GM18517 (cell line): ENCODE data around the gene THOC7.

ENCODE experiments used
- ATAC-seq: cut with Tn5 transposase; IDR thresholded peaks from one replicate; pipeline ENCODE4 v1.9.1; 2021; ENCODE audit warnings: mild to moderate bottlenecking, moderate library complexity; ENCODE audit not compliant: unreplicated experiment

THOC7 gene

DNA sequence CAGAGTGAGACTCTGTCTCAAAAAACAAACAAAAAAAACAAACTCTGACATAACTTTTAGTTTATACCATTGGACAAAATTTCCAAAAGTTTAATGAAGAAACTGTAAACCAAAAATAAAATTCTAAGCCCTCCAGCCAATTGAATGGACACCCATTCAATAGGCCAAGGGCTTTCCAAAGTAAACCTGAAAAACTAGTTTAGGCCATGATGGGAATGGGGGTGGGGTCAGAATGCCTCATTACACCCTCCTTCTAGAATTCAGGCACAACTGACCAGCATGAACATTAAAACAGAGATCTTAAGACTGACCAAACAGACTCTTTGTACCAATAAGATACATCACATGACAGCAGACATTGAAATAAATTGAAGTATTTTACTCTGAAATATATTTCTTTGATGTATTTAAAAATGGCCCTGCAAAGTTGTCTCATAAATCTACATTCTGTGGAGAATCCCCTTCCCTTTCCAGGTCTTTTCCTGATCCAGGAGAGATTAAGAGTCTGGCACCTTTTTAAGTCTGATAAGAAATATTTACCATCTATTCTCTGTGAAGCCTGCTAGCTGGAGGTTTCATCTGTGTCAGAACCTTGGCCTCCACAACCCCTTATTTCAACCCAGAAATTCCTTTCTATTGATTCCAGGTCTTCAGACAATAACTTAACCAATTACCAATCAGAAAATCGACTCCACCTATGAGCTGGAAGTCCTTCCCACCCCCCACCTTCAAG, 15.7 kb downstream of the THOC7 start:
- no peak for ATAC-seq

- ATAC-seq, result no peak
Observed at GRCh38 chr3:63845215-63845614, 18.4 kb downstream of the THOC7 start.

- ATAC-seq, result no peak
Observed at GRCh38 chr3:63842127-63842526, 21.5 kb downstream of the THOC7 start.

DNA sequence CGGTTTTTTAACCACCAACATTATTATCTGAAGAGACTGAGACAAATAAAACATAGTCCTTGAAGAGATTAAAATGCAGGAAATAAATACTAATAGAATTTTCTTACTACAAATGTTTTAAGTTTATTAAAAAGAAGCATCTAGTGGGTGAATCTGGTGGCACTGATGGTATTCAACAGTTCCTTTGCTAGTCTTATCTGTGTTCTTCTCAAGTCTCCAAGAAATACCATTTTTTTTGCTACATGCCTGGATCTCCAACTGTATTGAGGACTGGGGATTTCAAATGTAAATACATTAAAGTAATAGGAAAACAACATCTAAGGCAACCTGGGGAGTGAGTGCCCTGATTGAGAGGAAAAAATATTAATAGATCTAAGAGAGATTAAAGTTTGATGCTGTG, 21.9 kb downstream of the THOC7 start:
- no peak for ATAC-seq

DNA sequence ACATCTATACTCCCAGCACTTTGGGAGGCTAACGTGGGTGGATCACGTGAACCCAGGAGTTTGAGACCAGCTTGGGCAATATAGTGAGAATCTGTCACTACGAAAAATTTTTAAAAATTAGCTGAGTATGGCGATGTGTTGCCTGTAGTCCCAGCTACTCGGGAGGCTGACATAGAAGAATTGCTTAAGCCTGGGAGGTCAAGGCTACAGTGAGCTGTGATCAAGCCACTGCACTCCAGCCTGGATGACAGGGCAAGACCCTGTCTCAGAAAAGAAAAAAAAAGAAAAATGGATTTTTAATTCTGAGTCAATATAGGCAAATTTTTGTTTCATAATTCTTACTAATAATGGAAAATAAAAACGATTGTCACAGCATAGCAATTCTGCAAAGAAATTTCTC, 31.2 kb downstream of the THOC7 start:
- no peak for ATAC-seq

GRCh38 chr3:63830526-63830925, 33.1 kb downstream of the THOC7 start:
- no peak for ATAC-seq

DNA sequence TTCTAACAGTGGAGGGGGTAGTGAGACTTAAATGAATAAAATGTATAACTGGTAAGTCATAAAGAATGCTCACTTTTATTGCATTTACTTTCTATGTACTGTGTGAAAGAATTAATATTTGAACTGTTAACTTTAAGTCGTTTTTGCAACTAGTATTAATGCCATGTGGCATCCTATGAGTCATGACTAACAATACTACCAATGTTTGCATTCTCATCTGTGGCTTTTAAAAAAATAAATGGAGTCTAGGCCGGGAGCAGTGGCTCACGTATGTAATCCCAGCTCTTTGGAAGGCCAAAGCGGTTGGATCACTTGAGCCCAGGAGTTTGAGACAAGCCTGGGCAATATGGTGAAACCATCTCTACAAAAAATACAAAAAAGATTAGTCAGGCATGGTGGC, 39.3 kb downstream of the THOC7 start:
- no peak for ATAC-seq

DNA sequence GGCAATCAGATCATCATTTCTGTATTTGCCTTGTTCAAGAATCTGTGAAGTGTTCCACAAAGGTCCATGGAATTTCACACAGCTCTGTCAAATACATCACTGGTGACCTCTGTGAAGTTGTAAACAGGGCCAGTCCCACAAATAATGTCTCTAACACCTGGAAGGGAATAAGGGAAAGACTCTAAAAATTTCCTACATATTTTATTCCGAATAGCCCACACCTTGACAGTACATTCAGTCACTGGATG, 44.5 kb downstream of the THOC7 start, which contains the start of gene C3orf49:
Gene C3orf49 (plus strand): TSS at position 149 of the 248 bp plus-strand sequence. CDS start 173 bp downstream, outside the sequence.
- ATAC-seq, result no peak

- ATAC-seq, result no peak
Observed at GRCh38 chr3:63818282-63819150, 45.1 kb downstream of the THOC7 start.

DNA sequence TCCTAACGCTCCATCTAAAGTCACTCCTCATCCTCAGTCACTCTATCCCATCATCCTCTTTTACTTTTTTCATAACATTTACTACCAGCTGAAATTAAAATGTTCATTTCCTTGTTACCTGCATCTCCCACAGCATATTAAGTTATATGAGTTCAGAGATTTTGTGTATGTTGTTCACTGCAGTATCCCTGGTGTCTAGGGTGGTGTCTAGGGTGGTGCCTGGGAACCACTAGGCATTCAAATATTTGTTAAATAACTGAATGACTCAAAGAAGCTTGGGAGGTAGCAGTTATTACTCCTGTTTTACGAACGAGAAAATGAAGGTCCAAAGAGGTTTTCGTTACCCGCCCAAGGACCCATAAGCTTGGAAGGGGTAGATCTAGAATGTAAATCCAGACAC, 46.4 kb downstream of the THOC7 start:
- no peak for ATAC-seq

GRCh38 chr3:63814237-63814636, 49.4 kb downstream of the THOC7 start:
- no peak for ATAC-seq

GRCh38 chr3:63809607-63810006, 54.0 kb downstream of the THOC7 start:
- no peak for ATAC-seq

DNA sequence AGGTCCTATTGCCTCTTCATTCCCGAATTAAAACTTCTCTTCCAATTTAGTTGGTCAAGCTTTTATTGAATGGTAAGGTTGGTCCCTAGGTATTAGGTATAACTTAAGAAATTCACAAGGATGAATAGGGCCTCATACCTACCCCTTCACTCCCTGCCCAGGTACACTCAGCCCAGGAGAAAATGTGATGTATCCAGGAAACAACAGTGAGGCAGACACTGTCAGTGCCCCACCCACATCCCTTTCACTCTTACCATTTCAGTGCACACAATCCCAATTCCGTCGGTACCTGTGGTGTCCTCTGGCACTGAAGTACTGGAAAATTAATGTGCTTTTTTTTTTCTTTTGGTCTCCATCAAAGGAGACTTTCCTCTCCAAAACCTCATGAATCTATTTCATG, 55.0 kb downstream of the THOC7 start:
- ATAC-seq, result no peak

DNA sequence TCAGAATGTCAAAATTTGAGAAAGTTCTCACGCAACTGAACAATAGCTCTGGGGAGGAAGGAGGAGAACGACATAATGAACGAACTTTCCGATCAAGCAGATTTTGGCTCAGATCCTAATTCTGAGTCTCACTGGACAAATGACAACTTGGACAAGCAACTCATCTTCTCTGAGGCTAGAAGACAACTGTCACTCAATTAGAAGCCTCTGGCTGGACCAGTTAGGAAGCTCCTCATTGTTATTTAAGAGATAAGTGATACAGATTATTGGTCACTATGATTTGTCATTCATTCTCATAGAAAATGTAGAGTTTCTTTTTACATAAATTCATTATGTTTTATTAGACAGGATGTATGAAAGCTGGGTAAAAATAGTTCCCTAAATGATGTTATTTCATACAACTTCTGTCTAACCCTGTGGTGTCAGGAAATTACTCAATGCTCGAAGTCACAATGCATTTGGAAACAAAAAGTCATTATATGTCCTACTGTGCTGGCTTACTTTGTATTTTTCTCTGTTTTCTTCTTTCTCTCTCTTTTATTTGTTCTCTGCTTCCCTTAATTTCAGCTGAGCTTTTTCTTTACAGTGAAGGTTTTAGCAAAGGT, 55.5 kb downstream of the THOC7 start:
- ATAC-seq, result no peak

DNA sequence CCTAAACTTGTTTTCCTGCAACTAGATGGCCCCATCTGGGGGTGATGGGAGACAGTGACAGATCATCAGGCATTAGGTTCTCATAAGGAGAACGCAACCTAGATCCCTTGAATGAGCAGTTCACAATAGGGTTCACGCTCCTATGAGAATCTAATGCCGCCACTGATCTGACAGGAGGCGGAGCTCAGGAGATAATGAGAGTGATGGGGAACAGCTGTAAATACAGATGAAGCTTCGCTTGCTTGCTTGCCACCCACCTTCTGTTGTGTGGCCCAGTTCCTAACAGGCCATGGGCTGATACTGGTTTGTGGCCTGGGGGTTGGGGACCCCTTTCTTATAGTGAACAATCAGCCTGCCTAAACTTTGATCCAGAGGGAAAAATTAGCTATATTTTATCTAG, 59.7 kb downstream of the THOC7 start:
- no peak for ATAC-seq

- ATAC-seq, result no peak
Observed at GRCh38 chr3:63800097-63800496, 63.5 kb downstream of the THOC7 start.

DNA sequence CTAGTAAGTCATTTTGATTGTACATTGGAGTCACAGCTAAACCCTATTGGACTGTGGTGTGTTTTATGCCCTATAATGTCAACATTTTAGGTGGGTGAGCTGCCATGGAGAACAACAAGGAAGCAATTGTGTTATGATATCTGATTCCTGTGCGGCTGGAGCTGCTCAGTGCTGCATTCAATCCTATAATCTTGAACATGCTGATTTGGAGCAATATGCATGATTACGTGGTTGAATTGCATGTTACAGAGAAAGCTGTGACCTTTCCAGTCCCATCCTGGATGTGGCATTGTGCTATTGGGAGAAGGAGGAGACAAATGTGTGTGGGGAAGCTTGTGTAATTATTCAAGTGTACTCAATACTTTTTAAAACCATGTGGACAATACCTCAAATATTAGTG, 64.7 kb downstream of the THOC7 start:
- ATAC-seq, result no peak

- no peak for ATAC-seq
Observed at GRCh38 chr3:63798544-63798943, 65.1 kb downstream of the THOC7 start.

DNA sequence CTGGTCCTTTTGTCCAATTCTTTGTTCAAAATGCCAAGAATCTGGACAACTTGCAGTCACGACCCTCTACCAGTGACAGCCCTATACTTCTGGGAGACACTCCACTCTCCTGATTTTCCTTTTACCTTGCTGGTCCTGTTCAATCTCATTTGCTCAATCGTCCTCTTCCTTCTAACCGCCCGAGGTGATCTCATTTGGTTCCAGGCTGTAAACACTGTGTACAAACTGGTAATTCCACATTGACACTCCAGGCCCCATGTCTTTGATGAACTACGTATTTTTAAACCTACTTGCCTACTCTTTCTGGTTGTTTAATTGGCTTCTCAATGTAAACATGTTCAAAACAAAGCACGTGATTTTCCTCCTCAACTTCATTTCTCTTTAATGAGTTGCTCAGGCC, 68.2 kb downstream of the THOC7 start:
- ATAC-seq, result no peak

DNA sequence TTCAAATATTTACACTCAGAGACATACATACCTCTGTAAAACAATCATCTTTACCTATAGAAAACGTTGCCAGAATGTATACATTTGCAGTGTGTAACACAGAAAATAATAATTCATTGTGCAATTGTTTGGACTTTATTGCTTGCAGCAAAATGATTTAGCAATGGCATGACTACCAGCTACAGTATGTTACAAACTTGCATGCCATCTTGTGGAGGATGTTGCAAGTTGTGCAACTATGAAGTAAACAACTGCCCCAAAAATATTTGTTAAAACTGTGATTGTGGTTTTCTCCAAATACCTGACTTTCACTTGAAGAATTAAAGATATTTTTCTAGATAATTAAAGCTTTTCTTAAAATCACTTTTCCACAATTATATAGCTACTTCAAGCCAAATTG, 71.6 kb downstream of the THOC7 start:
- ATAC-seq, result no peak
